CD4-positive, alpha-beta T cell treated with Interleukin-21 for 1 hour (primary cell): Measurements from ENCODE around the gene SYCP3.
A peak's percentile ranks its signal among the peaks of the same experiment; 100 is the strongest.

Experiments used
- DNase-seq: peaks from one replicate; pipeline ENCODE4 v3.0.0-alpha.2; 2020

The SYCP3 gene

DNA sequence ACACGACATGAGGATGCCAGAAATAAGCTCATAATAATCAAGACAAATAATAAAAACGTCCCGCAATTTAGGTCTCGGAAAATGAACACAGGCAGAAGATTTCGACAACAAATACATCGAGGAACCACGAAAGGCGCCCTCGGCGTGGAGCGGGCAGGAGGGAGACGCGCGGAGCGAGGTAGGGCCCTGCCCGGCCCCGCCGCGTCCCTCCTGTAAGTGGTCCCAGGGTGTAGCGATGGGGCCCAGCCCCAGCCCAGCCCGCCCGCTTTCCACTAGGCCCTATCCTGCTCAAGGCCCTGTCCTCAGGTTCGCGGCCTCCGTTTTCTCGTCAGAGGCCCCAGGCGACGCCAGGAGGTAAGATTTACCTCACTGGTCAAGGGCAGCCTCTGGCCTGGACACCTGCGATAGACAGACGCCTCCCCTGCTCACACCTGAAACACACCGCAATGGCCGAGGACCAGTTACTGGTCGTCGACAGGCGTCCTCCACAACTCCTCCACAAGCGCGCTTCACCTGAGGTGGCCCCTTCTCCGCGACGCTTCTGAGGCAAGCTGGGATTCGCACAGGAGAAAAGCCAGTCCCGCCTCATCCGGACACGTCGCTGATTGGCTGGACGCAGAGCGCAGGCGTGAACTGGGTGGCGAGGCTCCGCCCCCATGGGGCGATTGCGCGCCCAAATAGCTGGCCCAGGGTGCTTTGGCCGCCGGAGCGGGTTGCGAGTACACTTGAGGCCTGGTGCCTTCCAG lies at the start of gene SYCP3:
TSS of gene SYCP3 (minus strand) at position 543 of the 746 bp plus-strand sequence. CDS start 1,527 bp downstream, outside the sequence.
- DNase-seq, result no peak

DNA sequence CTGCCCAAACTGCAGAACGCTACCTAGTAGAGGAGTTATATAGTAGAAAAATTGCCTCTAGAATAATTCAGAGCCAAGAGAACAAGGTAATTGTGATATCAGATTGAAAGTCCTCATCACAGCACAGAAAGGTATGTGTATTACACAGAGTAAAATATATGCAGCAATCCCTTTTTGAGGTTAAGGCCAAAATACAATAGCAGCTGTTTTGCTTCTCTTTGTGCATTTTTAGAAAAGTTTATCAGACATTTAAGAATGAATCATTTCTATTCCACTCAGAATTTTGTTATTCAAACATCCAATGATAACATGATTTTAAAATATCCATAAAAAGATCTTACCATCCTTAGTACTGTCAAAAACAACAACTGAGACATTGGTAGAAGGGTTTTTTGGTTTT lies 46.4 kb upstream of the SYCP3 start:
- DNase-seq, result no peak

DNA sequence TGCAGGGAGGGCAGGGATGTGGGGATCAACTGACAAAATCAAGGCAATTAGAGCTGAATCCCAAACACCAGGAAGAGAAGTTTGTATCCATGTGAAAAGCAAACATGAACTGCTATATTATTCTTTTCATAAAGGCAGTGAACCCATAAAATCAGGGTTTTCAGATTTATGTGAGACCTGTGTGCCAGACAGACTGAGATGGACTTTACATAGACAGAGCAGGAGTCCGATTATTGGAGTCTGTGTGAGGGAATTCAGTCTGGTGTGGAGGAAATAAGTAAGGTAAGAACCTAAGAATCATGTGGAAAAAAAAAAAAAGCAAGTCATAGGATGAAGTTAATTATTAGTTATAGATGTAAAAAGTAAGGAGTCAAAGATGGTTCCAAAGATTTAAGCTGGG lies 45.1 kb upstream of the SYCP3 start:
- DNase-seq, result no peak

DNA sequence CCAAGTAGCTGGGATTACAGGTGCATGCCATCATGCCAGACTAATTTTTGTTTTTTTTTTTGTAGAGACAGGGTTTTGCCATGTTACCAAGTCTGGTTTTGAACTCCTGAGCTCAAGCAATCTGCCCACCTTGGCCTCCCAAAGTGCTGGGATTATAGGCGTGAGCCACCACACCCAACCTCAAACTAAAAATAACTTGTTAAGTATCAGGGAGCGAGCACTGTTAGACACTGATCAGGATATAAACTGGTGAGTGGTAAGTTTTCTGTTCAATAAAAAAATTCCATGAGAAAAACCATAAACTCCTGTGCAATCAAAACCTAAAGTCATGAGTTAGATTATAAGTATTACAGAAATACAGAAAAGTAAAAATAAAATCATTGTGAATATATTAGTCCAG lies 44.6 kb upstream of the SYCP3 start:
- no peak for DNase-seq

DNA sequence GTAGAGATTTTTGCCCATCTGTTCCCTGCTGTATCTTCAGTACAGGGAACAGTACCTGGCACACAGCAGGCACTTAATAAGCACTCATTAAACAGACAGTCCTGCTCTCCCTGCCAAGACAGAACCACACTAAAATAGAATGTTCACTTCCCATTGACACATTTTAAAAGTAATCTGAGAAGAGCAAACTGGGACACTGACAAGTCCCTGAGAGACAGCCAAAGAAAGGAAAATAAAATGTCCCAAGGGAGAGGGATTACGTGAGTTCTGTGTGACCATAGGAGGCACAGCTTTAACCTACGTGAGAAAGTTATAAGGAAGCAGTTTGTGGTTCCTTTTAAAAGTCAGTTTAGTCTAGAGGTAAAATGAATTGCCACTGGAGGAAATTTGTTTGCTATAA lies 43.9 kb upstream of the SYCP3 start:
- DNase-seq, result no peak

DNA sequence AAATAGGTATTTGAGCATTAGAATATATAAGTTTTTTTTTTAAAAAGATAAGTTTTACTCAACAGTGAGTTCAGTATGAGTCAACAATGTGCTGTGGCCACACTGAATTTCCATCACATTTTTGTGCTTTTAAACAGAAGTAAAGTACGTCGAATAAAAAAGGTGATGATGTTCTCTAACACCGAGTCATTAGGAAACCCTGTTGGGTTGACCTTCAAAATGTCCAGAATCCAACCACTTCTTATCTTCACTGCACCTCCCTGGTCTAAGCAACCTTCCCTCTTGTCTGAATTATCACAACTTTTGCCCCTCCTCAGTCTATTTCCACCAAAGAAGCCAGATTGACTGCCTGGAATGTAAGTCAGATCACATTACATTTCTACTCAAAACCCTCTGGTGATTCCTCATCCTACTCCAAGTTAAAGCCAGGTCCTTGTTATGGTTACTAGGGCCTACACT lies 43.0 kb upstream of the SYCP3 start:
- no peak for DNase-seq

DNA sequence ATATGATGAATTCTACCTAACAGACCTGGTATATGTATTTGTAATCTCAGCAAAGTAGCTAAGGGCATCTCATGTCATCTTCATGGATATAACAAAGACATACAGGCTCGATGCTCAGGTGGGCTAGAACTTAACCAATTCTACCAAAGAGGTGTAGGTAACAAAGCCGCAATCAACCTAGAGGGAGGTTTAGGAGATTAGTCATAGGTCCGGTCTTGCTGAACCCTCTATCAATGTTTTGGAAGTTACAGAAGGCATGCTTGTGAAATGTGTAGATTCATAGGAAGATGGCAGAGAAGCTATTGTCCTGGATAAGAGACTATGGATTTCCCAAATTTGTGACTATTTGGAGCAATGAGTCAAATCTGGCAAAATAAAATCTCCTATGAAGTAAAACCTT lies 42.6 kb upstream of the SYCP3 start:
- DNase-seq, result no peak

DNA sequence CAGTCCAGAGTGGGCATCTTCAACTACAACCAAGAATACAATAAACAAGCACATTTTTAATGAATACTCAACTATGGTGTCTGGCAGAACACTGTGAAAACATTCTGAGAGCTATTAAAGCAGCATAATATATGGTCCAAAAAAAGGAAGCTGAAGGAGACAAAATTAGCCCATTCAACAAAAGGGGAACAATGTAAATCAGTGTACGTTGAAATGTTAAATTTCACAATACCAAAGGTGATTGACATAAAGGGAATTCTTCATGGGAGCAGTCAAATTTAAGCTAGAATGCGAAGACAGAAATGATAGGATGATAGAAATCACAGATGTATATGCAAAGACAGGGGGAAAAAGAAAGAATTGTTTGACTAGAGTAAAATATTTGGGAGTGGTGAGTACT lies 41.3 kb upstream of the SYCP3 start:
- no peak for DNase-seq

DNA sequence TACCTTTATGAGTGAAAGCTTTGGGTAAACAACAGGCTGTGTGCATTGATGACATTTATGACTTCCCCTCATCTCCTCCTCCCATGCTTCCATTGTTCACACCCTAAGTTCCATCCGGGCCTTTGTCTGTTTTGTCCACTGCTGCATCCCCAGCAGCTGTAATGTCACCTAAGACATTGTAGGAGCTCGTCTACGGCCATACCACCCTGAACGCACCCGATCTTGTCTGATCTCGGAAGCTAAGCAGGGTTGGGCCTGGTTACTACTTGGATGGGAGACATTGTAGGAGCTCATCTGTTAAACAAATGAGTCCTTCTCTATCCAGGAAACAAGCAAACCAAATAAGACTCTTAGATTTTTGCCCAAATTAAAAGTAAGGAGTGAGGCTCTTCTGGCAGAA lies 40.4 kb upstream of the SYCP3 start:
- no peak for DNase-seq

DNA sequence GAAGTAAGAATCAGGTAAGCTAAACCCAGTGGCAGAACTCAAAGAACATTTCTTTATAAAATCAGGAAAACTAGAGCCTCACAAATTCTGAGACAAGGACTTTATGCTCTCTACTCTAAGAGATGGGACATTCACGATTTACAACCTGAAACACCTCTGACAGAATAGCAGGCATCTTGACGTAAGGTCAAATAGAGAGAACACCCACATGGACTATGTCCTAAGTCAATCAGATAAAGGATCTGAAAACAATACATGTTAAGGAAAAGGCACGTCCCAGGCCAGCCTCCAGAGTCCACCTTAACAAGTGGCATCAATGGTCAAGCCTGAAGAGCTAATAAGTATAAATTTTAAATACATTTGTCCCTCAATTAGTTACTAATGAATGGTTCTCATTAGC lies 39.9 kb upstream of the SYCP3 start:
- DNase-seq, result no peak

DNA sequence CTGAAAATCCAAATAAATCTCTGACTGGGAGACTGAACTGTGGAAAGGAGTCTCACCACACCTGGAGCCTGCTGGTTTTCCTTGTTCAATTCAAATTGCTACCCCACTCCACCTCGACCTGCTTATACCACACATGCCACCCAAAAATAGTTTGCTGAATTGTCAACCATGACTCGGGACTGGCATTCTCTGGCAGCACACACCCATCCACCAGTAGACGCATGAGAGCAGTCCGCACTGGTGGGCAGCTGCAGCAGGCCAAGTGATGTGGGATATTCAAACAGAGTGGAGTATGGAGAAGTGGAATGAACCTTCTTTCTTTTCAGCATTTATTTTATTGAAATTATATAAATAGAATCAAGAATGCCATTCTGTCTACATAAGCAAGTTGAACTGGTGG lies 38.7 kb upstream of the SYCP3 start:
- DNase-seq, result no peak

DNA sequence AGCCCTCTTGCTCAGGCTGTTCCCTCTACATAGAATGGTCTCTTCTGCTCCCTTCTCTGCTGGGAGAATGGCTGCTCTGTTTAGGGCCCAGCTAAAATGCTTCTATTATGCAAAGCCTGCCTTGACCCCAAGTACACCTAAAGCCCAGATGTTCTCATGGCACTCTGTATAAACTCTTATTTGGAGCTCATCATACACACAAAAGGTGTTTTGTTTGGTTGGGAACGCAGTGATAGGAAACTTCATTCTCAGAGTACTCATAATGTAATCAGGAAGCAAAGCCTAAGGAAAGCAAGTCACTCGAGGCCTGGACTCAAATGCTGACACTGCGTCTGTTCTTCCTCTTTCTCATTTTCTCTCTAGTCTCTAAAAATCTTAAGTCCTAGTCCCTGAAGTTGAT lies 38.2 kb upstream of the SYCP3 start:
- DNase-seq, result no peak

DNA sequence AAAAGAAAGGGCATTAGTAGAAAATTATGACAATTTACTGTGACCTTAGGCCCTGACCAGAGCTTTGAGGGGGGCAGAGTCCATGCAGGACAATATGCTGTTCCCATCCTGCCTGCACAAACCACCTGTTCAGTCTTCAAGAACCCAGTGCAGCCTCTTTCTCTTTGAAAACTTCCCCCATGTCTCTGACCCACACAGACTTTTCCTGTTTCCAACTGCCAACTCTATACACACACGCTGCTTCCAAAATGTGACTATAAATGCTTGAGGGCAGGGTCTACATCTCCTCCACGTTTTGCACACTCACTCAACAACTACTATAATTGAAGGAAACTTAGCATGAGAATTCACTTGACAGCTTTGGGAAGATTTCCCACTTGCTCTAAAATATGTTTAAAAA lies 36.6 kb upstream of the SYCP3 start:
- no peak for DNase-seq

DNA sequence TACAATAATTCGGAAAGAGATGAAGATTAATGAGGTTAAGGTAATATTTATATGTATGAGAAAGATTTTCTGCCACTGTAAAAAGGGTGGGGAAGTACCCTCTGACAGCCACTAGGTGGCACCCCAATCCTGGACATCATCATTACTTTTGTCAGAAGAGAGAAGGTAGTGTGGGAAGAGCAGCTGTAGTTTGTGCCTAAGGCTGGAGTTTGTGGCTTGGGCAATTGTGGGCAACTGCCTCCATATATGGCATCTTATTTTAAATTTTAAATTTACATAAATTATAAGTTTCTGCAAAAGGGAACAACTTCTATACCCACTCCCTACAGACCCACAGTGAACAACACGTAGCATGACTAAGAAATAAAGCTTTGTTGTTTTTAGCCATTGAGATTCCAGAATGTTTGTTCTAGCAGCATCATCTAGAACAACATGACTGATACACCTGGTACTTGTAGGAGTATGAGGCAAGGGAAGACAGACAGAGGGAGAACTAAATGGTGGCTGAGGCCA lies 34.4 kb upstream of the SYCP3 start:
- DNase-seq, result peak; percentile 79

DNA sequence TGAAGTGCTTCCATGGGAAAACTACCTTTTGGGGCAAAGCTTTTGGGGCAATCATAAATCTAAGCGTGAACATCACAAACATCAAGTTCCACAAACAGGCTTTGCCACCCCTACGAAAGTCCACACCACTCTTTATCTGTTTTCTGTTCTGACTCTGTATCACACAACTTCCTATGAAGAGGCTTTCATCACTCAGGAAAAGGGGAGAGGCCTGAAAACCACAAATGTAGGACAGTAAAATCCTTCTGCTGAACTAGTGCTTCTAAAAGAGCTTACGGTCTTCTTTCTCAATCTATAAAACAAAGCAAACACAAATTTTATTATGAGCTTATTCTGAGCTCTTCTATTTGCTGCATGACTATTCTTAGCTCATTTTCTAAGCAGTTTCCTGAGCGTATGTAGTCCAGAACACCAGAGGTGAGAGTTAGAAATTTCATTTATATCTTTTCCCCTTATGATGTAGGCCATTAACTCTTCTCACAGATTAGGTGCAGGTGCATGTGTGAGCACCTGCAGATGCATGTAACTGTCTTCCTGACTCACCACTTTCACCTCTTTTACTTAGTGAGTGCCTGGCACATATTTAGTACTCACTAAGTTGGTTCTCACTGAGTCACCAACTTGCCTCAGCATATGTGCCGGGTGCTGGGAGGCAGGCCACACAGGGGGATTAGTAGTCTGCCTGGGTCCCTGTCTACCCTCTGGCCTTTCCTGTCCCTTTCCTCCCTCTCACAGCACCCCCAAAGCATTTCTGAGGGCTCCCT lies 32.9 kb upstream of the SYCP3 start:
- no peak for DNase-seq

DNA sequence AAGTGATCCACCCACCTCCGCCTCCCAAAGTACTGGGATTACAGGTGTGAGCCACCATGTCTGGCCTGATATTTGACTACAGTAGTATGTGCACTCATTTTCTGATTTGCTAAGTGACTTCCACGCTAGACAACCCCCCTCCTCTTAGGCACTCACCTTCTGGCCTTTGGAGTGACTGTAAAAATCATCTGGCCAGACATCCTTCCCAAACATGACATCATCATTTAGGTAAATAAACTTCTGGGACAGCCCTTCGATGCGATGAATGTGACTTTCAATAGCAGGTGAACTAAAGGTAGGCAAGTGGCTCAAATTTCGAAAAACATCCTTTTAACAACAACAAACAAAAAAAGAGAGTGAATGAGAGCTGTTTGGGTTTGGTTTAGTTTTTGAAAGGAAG lies 30.6 kb upstream of the SYCP3 start:
- no peak for DNase-seq

DNA sequence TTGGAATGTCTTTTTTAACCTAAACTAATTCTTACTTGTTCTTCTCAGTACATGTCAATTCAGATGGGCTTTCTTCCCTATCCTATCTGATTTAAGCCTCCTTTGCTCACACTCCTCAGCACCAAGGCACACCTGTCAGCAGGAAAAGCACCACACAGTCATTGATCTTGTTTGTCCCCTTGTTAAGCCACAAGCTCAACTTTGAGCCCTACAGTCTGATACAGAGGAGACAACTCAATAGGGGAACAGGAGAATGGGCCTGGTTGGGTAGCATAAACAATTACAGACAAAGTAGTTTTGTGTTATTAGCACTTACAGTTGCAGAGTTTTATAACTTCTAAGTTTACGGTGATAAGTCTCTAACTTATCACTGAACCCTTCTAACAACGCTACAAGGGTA lies 29.5 kb upstream of the SYCP3 start:
- no peak for DNase-seq

DNA sequence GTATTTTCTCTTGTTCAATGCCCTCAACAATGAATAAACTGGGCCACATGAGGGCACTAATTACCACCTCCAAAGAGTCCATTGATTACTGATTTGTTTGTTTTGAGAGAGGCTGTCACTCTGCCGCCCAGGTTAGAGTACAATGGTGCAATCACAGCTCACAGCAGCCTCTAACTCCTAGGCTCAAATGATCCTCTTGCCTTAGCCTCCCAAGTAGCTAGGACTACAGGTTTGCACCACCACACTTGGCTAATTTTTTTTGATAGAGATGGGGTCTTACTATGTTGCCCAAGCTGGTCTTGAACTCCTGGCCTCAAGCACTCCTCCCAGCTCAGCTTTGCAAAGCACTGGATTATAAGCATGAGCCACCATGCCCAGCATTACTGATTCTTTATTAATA lies 28.3 kb upstream of the SYCP3 start:
- no peak for DNase-seq

DNA sequence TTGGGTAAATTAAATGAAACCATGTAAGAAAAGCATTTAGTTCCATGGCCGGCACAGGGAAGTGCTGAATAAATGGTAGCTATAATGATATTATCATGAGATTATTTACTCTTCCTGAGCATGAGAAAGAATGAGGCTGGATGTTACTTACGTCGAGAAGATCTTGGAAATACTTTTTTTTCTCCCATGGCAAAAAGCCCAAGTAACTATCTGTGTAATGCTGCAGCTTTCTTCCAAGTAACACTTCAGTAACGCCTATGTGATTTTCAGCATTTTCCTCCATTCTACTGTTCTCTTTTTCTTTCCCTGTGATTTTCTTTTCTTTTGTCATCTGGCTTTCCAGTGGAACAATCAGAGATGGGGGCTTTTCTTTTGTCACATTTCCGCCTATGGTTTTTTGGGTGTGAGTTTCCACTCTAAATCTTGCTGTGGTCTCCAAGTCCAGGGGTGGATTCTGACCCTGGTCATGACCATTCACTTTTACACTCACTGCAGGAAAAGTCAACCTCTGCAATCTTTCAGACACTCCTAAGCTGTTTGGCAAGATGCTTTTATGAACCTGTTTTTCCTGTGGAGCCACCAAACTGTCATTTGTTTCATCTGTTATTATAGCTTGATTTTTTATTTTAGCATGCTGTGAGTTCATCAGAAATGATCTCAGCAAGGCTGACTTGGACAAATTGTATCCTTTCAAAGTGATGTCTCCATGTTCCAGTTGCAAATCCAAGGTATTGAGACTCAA lies 25.0 kb upstream of the SYCP3 start:
- no peak for DNase-seq

DNA sequence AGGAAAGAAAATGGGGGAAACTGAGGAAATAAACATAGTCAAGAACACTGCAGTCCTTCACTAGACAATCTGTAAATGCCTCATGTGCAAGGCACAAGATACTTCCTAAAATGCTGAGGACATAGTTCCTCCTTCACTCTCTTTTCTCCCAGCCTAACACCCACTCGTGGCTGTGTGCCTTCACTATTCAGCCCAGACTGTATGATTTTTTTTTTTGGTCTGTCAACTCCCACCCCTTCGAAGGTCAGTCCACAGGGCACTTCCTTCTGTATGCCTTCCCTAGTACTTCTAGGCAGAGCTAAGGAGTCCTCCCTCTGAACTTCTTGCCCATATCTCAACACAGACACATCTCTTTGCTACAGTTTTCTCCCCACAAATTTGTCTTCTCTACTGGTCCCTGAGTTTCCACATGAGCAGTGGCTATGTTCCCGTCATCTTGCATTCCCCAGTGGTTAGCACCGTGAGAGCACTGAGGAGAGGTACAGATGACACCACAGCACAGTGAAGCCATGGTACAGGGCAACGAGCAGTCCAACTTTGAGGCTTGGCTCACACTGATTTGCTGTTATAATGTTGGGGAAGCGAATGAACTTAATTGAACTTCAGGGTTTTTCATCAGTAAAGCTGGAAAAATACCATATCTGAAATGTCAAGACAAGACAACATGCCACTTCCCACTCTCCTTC lies 24.1 kb upstream of the SYCP3 start:
- no peak for DNase-seq

DNA sequence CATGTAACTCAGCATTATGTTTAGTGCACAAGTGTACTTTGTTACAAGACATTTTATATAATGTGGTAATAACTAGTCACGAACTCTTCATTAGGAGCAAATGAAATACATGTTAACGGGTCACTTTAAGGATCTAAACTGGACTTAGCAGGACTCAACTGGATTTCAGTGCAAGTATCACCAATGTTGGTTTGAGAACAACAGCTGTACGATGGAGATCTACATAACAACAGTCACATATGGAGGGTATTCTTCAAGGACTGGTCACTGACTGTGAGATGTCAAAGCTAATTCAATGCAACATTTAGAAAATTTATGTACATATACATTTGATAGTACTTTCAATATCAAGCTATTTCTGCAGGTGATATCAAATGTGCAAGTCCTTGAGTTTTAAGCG lies 22.5 kb upstream of the SYCP3 start:
- DNase-seq, result no peak

DNA sequence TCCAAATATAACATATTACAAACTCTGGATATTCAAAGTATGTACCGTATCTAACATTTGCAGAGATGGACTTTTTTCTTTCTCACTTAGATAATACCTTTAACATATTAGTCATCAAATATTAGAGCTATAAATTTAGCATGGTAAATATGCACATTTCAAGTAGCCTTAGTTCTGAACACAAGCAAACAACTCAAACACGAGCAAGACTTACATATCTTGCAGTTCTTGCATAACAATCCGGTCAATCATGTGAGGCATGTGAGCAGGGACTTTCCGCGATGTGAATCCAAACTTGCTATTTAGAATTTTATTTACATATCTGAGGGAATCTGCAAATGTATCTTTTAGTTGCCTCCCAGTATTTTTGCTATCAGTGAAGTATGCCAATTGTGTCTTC lies 22.1 kb upstream of the SYCP3 start:
- DNase-seq, result no peak
